GM18873 (cell line): Measurements from ENCODE around the gene PIMREG.

Experiments
- ATAC-seq: cut with Tn5 transposase; IDR thresholded peaks from one replicate; pipeline ENCODE4 v1.9.1; 2021; ENCODE audit warnings: mild to moderate bottlenecking, moderate library complexity, moderate number of reproducible peaks; ENCODE audit not compliant: unreplicated experiment, low FRiP score

Gene PIMREG

GRCh38 chr17:6437466-6437865 lies 6.8 kb upstream of the PIMREG start:
- no peak for ATAC-seq

GRCh38 chr17:6437956-6438355 lies 6.3 kb upstream of the PIMREG start:
- ATAC-seq = no peak

- ATAC-seq = no peak
Measured at GRCh38 chr17:6439951-6440350, 4.3 kb upstream of the PIMREG start.

GRCh38 chr17:6442775-6443174 lies 1.5 kb upstream of the PIMREG start:
- ATAC-seq = no peak

- ATAC-seq = no peak
Measured at GRCh38 chr17:6444571-6445335, 498 bp downstream of the PIMREG start.

GRCh38 chr17:6446516-6447100 lies 2.4 kb downstream of the PIMREG start:
- ATAC-seq = no peak

GRCh38 chr17:6448473-6448872 lies 4.2 kb downstream of the PIMREG start:
- ATAC-seq = no peak

GRCh38 chr17:6449307-6449706 lies 5.1 kb downstream of the PIMREG start:
- no peak for ATAC-seq

GRCh38 chr17:6450926-6451832 lies 6.9 kb downstream of the PIMREG start:
- ATAC-seq = no peak

GRCh38 chr17:6452471-6453266 lies 8.4 kb downstream of the PIMREG start:
- ATAC-seq = no peak

GRCh38 chr17:6453279-6454024 lies 9.2 kb downstream of the PIMREG start:
- ATAC-seq = no peak

GRCh38 chr17:6454495-6455320 lies 10.5 kb downstream of the PIMREG start:
- ATAC-seq = no peak

- ATAC-seq = no peak
Measured at GRCh38 chr17:6455321-6455705, 11.1 kb downstream of the PIMREG start.

GRCh38 chr17:6456321-6456720 lies 12.1 kb downstream of the PIMREG start:
- ATAC-seq = no peak

GRCh38 chr17:6456914-6457687 lies 12.8 kb downstream of the PIMREG start:
- ATAC-seq = no peak

- no peak for ATAC-seq
Measured at GRCh38 chr17:6457688-6458459, 13.6 kb downstream of the PIMREG start.

- no peak for ATAC-seq
Measured at GRCh38 chr17:6458460-6458950, 14.2 kb downstream of the PIMREG start.
